HEK293T (cell line): ENCODE data around the gene GRAMD2B.

ENCODE experiments used
- CTCF ChIA-PET: fragments of 350-600 bp; formaldehyde crosslinking; extraction: SDS; loops from one replicate; lab custom pipeline; 2021; ENCODE audit warnings: antibody characterized with exemption, inconsistent platforms; lab: Yijun Ruan, JAX
- POLR2A ChIA-PET: fragments of 350-600 bp; formaldehyde crosslinking; extraction: SDS; loops from one replicate; lab custom pipeline; 2020; ENCODE audit warnings: antibody characterized with exemption, inconsistent platforms; lab: Yijun Ruan, JAX
- DNase-seq: peaks from one replicate; pipeline ENCODE4 v3.0.0; 2012; ENCODE audit warnings: mixed read lengths; ENCODE audit errors: extremely low spot score
- ARNT ChIP-seq: fragments of 450-650 bp; IDR thresholded peaks from 2 replicates; pipeline ENCODE4 v1.6.1; 2017; ENCODE audit warnings: mild to moderate bottlenecking
- BHLHE40 ChIP-seq: fragments of 450-650 bp; IDR thresholded peaks from 2 replicates; pipeline ENCODE4 v1.6.1; 2016; ENCODE audit warnings: mild to moderate bottlenecking, moderate library complexity, borderline replicate concordance
- CTBP1 ChIP-seq: fragments of 450-650 bp; IDR thresholded peaks from 2 replicates; pipeline ENCODE4 v1.6.1; 2016; ENCODE audit warnings: borderline replicate concordance
- ELF4 ChIP-seq: fragments of 450-650 bp; IDR thresholded peaks from 2 replicates; pipeline ENCODE4 v1.6.1; 2017; ENCODE audit warnings: antibody characterized with exemption
- FOXA1 ChIP-seq: fragments of 450-650 bp; IDR thresholded peaks from 2 replicates; pipeline ENCODE4 v1.6.1; 2016; ENCODE audit warnings: mild to moderate bottlenecking
- FOXK2 ChIP-seq: fragments of 450-650 bp; IDR thresholded peaks from 2 replicates; pipeline ENCODE4 v1.6.1; 2016; ENCODE audit warnings: mild to moderate bottlenecking
- FOXM1 ChIP-seq: fragments of 450-650 bp; IDR thresholded peaks from 2 replicates; pipeline ENCODE4 v1.6.1; 2017; ENCODE audit warnings: mild to moderate bottlenecking, borderline replicate concordance
- HDGF ChIP-seq: fragments of 450-650 bp; IDR thresholded peaks from 2 replicates; pipeline ENCODE4 v1.6.1; 2017; ENCODE audit warnings: antibody characterized with exemption, borderline replicate concordance
- L3MBTL2 ChIP-seq: fragments of 450-650 bp; conservative IDR thresholded peaks from 2 replicates; pipeline ENCODE4 v1.6.1; 2016; ENCODE audit warnings: mild to moderate bottlenecking
- LEF1 ChIP-seq: fragments of 450-650 bp; IDR thresholded peaks from 2 replicates; pipeline ENCODE4 v1.6.1; 2017; ENCODE audit warnings: mild to moderate bottlenecking, borderline replicate concordance
- NFRKB ChIP-seq: fragments of 450-650 bp; IDR thresholded peaks from 2 replicates; pipeline ENCODE4 v1.6.1; 2016; ENCODE audit warnings: mild to moderate bottlenecking, moderate library complexity
- SP1 ChIP-seq: fragments of 450-650 bp; IDR thresholded peaks from 2 replicates; pipeline ENCODE4 v1.6.1; 2017
- SUZ12 ChIP-seq: fragments of 450-650 bp; IDR thresholded peaks from 2 replicates; pipeline ENCODE4 v1.6.1; 2016; ENCODE audit warnings: mild to moderate bottlenecking
- TARDBP ChIP-seq: fragments of 450-650 bp; IDR thresholded peaks from 2 replicates; pipeline ENCODE4 v1.6.1; 2016
- ZNF384 ChIP-seq: fragments of 450-650 bp; IDR thresholded peaks from 2 replicates; pipeline ENCODE4 v1.6.1; 2016
- TF ChIP-seq, protein P1 (sequence below): fragments of 450-650 bp; IDR thresholded peaks from 2 replicates; pipeline ENCODE4 v1.6.1; 2016

Gene GRAMD2B

GRCh38 chr5:126455264-126455663 is 32.1 kb downstream of the GRAMD2B start:
- no peak for DNase-seq

GRCh38 chr5:126455728-126456127 is 32.5 kb downstream of the GRAMD2B start:
- ChIA-PET POLR2A (no interaction called here), CTCF (interaction anchor here (1.8 kb wide), 1 partner anchor 44 kb away, joined by 4 read pairs; no protein-coding TSS in a partner anchor)
- no peak for TF ChIP-seq HDGF
- no peak for TF ChIP-seq SUZ12
- TF ChIP-seq NFRKB = no peak
- no peak for TF ChIP-seq ZNF384
- TF ChIP-seq CTBP1 = no peak
- no peak for TF ChIP-seq L3MBTL2
- DNase-seq = no peak

More at GRCh38 chr5:126455264-126455663, 32.1 kb downstream of the GRAMD2B start:
- TF ChIP-seq L3MBTL2 (no peak), ELF4 (no peak), FOXA1 (no peak), ZNF384 (no peak), SP1 (no peak)
- CTCF ChIA-PET = interaction anchor here (1.8 kb wide), 1 partner anchor 45 kb away, joined by 4 read pairs; no protein-coding TSS in a partner anchor
- POLR2A ChIA-PET = no interaction called here

DNA sequence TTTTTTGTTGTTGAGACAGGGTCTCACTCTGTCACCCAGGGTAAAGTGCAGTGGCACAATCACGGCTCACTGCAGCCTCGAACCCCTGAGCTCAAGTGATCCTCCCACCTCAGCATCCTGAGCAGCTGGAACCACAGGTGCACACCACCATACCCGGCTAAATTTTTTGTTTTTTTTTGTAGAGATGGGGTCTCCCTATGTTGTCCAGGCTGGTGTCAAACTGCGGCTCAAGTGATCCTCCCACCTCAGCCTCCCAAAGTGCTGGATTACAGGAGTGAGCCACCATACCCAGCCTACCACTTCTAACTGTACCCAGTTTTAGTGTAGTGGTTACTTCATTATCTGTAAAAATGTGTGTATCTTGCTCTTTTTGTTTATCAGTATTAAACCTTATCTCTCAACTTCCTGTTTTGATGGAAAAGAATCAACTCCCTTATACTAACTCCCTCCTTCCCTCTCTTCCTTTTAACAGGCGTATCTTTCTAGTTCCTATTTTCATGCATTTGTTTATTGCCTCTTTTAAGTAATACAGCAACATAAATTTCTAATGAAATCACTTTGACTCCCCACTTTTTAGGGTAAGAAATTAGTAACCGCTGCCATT is 33.1 kb downstream of the GRAMD2B start:
- CTCF ChIA-PET = interaction anchor here (1.8 kb wide), 1 partner anchor 44 kb away, joined by 4 read pairs; no protein-coding TSS in a partner anchor
- TF ChIP-seq L3MBTL2 (no peak), FOXM1 (no peak), SP1 (no peak), ZNF384 (no peak), ARNT (no peak), BHLHE40 (no peak)
- POLR2A ChIA-PET = no interaction called here
- DNase-seq = no peak

DNA sequence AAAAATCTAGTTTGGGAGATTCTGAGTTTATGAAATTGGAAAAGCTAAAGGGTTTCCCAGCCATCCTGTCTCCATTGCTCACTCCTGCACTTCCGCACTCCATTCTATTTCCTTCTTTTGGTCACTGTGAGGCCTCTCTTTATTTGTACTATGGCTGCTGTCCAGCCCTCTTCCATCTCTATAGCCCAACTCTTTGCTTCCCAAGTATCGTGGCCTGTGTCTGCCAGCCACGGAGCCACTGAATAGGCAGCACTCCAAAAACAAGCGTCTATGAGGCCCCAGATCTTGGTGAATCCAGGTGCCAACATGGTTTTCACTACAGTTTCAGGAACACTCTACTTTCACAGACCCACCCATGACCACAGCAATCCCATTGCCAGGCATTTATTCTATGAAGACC is 37.2 kb downstream of the GRAMD2B start:
- DNase-seq = no peak
- CTCF ChIA-PET = no interaction called here
- POLR2A ChIA-PET = no interaction called here
- TF ChIP-seq BHLHE40 = no peak
- no peak for TF ChIP-seq SP1
- TF ChIP-seq LEF1 = no peak
- no peak for TF ChIP-seq L3MBTL2
- no peak for TF ChIP-seq NFRKB
- no peak for TF ChIP-seq HDGF
- TF ChIP-seq CTBP1 = no peak
- TF ChIP-seq ELF4 = no peak
- TF ChIP-seq FOXK2 = no peak
- no peak for TF ChIP-seq SUZ12
- TF ChIP-seq ZNF384 = no peak
- no peak for TF ChIP-seq ARNT
- TF ChIP-seq, protein P1, sequence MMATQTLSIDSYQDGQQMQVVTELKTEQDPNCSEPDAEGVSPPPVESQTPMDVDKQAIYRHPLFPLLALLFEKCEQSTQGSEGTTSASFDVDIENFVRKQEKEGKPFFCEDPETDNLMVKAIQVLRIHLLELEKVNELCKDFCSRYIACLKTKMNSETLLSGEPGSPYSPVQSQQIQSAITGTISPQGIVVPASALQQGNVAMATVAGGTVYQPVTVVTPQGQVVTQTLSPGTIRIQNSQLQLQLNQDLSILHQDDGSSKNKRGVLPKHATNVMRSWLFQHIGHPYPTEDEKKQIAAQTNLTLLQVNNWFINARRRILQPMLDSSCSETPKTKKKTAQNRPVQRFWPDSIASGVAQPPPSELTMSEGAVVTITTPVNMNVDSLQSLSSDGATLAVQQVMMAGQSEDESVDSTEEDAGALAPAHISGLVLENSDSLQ = no peak
- TF ChIP-seq TARDBP = no peak
- TF ChIP-seq FOXM1 = no peak
- no peak for TF ChIP-seq FOXA1

GRCh38 chr5:126460977-126461376 is 37.8 kb downstream of the GRAMD2B start:
- CTCF ChIA-PET = no interaction called here
- no peak for TF ChIP-seq SP1
- TF ChIP-seq LEF1 = no peak
- TF ChIP-seq, protein P1 = no peak
- TF ChIP-seq FOXM1 = no peak
- no peak for TF ChIP-seq SUZ12
- TF ChIP-seq L3MBTL2 = no peak
- TF ChIP-seq TARDBP = no peak
- no peak for TF ChIP-seq FOXA1
- no peak for TF ChIP-seq BHLHE40
- no peak for TF ChIP-seq ARNT
- TF ChIP-seq FOXK2 = no peak
- no peak for TF ChIP-seq CTBP1
- TF ChIP-seq ELF4 = no peak
- DNase-seq = no peak
- POLR2A ChIA-PET = no interaction called here

- no peak for DNase-seq
- CTCF ChIA-PET = no interaction called here
- POLR2A ChIA-PET = no interaction called here
- no peak for TF ChIP-seq LEF1
- no peak for TF ChIP-seq ELF4
Measured at GRCh38 chr5:126461838-126462237, 38.6 kb downstream of the GRAMD2B start.

GRCh38 chr5:126462239-126463014 is 39.2 kb downstream of the GRAMD2B start:
- POLR2A ChIA-PET = no interaction called here
- no peak for DNase-seq
- CTCF ChIA-PET = no interaction called here
- no peak for TF ChIP-seq LEF1
- no peak for TF ChIP-seq ARNT
- no peak for TF ChIP-seq HDGF
- no peak for TF ChIP-seq BHLHE40
- TF ChIP-seq FOXA1 = no peak
- no peak for TF ChIP-seq TARDBP
- no peak for TF ChIP-seq ZNF384
- TF ChIP-seq FOXK2 = no peak
